Naive thymus-derived CD8-positive, alpha-beta T cell (primary cell): Measurements from ENCODE around the gene PLXDC1. TPM values are rescaled to one million over a fixed set of nuclear protein-coding genes. Genes with fewer than 3 reads are reported as not detected.
A peak's percentile ranks its signal among the peaks of the same experiment; 100 is the strongest.
"Not testable (repeated sequence)": the region's sequence is repeated elsewhere in the genome, so short reads cannot be mapped to it uniquely, and the experiment has no call there.

Experiments used
- ATAC-seq, 2 donors: fragments of 150-1000 bp; cut with Tn5 transposase in 1 of 2; sonication (Bioruptor Pico), chemical (Tn5 transposase) in 1 of 2; 1 replicate in 1 of 2; 2 replicates in 1 of 2; pipeline ENCODE4 v1.10.0; 2021; ENCODE audit warnings: mild to moderate bottlenecking in 2 of 2, moderate library complexity in 2 of 2
- POLR2A ChIA-PET: fragments of 350-600 bp; sonication (Branson Sonifier 250); formaldehyde crosslinking; loops from one replicate; lab custom pipeline; 2021; ENCODE audit warnings: antibody characterized with exemption; lab: Charles Lee
- DNase-seq, 10 donors: peaks; one replicate each; pipeline versions ENCODE4 v3.0.0 to v3.0.0-alpha.2; 2020 to 2022
- H3K27ac Mint-ChIP-seq, 10 donors: one replicate each; pipeline ENCODE4 v1.8.0; 2020 to 2022; ENCODE audit warnings: mild to moderate bottlenecking in 10 of 10, mixed read lengths in 10 of 10, moderate library complexity in 4 of 10, inconsistent platforms in 1 of 10
- H3K27me3 Mint-ChIP-seq, 5 donors: one replicate each; pipeline ENCODE4 v1.8.0; 2021 to 2022; ENCODE audit warnings: mixed read lengths in 5 of 5
- H3K36me3 Mint-ChIP-seq, 3 donors: one replicate each; pipeline ENCODE4 v1.8.0; 2020 to 2022; ENCODE audit warnings: mixed read lengths in 3 of 3, mild to moderate bottlenecking in 2 of 3, inconsistent platforms in 1 of 3
- H3K4me1 Mint-ChIP-seq, 4 donors: one replicate each; pipeline ENCODE4 v1.8.0; 2021 to 2022; ENCODE audit warnings: mixed read lengths in 4 of 4
- H3K4me3 Mint-ChIP-seq, 10 donors: one replicate each; pipeline ENCODE4 v1.8.0; 2020 to 2022; ENCODE audit warnings: mild to moderate bottlenecking in 10 of 10, mixed read lengths in 10 of 10, moderate library complexity in 6 of 10, inconsistent platforms in 1 of 10
- H3K9me3 Mint-ChIP-seq, 9 donors: one replicate each; pipeline ENCODE4 v1.8.0; 2020 to 2022; ENCODE audit warnings: mixed read lengths in 9 of 9, mild to moderate bottlenecking in 3 of 9, inconsistent platforms in 1 of 9, moderate library complexity in 1 of 9
- polyA plus RNA-seq, 3 donors: library from polyadenylated mRNA; unstranded; fragments of 300-500 nt; fragmentation: Illumina TruSeq; gene quantifications; one replicate each; pipeline ENCODE4 v1.2.3, GENCODE V29; 2021
- total RNA-seq, 8 experiments: library from RNA in 2 of 8; stranded (reverse) in 2 of 8; gene quantifications; one replicate each; pipeline ENCODE4 v1.2.3 and lab custom pipeline; 2021 to 2026

PLXDC1 gene
- total and polyA plus RNA-seq, 5 experiments from 2014 or later: 14.0 to 37.3 (median 23.6) TPM

DNA sequence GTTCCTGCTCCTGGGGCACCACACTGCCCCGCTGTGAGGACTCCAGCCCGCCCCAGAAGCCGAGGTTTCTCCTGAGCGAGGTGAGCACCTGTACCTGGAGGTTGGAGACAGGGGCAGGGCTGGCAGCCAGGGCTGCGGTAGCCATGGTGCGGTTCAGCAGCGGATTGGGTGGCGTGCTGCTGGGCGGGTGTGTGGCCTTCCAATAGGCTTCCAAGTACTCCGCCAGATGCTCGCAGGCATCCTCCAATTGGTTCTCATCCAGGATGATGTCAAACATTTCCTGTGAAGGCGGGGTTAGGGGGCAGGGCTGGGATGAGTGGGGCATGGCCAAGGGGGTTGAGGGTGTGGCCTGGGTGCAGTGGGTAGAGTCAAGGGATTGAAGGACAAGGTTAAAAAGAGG, 25.8 kb upstream of the PLXDC1 start:
- Mint-ChIP-seq H3K4me1 (peaks cover 11 to 28% (median 18%) of the 10 kb centered on the region in 4 donors), H3K36me3 (peaks cover 0 to 4% (median 0%) of the 10 kb centered on the region in 3 donors), H3K4me3 (no peak overlapping the region), H3K9me3 (no peaks in the 10 kb centered on the region), H3K27ac (peak overlapping the region in 1 of 10 donors; percentile 52), H3K27me3 (no peaks in the 10 kb centered on the region)
- DNase-seq (no peak), ATAC-seq (no peak)
- POLR2A ChIA-PET: no interaction called here

DNA sequence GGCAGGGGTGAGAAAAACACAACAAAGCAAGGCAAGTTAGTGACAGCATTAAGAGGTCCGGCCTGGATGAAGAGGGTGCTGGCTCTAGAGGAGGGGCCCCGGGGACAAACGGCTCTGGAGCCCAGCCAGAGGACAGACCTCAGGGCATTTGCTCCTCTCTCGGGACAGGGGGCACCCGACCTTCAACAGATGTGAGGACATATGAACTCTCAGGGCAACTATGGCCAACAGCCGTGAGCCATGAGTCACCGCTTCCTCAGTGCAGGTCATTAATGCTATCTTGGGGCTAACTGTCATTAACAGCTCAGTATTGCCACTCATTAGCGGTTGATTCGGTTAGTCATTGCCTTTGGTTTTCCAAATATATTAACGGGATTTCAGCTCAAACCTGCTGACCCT, 24.3 kb upstream of the PLXDC1 start:
- H3K4me1 Mint-ChIP-seq: peaks cover 16 to 33% (median 24%) of the 10 kb centered on the region in 4 donors

DNA sequence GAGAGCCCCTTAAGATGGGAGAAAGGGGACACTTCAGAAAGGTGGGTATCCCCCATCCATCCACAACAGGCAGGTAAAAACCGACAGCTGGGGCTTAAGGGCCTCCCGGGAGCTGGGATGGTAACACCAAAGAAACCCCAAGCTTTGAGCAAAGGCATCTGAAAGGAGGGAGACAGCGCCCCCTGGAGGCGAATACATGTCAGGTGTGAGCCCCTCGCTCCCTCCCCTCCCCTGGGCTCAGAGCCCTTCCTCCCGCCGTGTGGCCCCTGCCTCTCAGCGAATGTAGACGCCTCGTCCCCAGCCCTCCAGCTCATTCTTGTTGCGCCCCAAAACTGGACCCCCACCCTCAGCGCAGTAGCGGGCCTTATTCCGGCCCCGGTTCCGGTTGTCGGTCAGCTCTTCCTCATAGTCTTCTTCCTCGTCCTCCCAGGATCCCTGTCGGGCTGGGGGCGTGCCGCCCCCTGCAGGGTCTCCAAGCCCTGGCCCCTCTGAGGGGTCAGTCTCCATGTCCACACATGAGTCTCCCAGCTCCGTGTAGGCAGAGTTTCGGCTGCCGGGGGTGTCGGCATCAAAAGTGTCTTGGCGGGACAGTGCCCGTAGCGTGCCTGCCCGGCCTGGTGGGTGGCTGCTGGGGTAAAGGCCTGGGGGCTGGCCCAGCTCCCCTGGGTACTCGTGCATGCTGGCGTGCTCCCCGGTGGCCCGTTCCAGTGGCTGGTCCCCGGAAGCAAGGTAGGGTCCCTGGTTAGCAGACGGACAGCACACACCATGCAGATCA, 23.7 kb upstream of the PLXDC1 start:
- DNase-seq: peak; percentile 68 to 90 (median 78)
- peak; percentile 94 to 98 for ATAC-seq
- H3K4me1 Mint-ChIP-seq: peaks cover 16 to 33% (median 25%) of the 10 kb centered on the region in 4 donors
- no peaks in the 10 kb centered on the region for H3K27me3 Mint-ChIP-seq
- no peak overlapping the region for H3K4me3 Mint-ChIP-seq
- no peaks in the 10 kb centered on the region for H3K9me3 Mint-ChIP-seq
- POLR2A ChIA-PET: interaction anchor here (0.5 to 2.4 kb wide), 11 partner anchors 21 to 273 kb away, joined by 3 to 14 read pairs (median 5); partner anchors contain the start of gene RPL19
- peaks cover 0 to 4% (median 0%) of the 10 kb centered on the region in 3 donors for H3K36me3 Mint-ChIP-seq
- H3K27ac Mint-ChIP-seq: peak overlapping the region in 2 of 10 donors; percentile 51 to 77

More for the DNA sequence above, 24.3 kb upstream of the PLXDC1 start:
- Mint-ChIP-seq H3K9me3 (no peaks in the 10 kb centered on the region), H3K36me3 (peaks cover 0 to 4% (median 0%) of the 10 kb centered on the region in 3 donors), H3K27me3 (no peaks in the 10 kb centered on the region), H3K4me3 (no peak overlapping the region), H3K27ac (no peak overlapping the region)
- POLR2A ChIA-PET: interaction anchor here (0.9 to 2.4 kb wide), 5 partner anchors 21 to 193 kb away, joined by 4 to 14 read pairs (median 5); partner anchors contain the start of gene RPL19
- DNase-seq: no peak
- no peak for ATAC-seq

DNA sequence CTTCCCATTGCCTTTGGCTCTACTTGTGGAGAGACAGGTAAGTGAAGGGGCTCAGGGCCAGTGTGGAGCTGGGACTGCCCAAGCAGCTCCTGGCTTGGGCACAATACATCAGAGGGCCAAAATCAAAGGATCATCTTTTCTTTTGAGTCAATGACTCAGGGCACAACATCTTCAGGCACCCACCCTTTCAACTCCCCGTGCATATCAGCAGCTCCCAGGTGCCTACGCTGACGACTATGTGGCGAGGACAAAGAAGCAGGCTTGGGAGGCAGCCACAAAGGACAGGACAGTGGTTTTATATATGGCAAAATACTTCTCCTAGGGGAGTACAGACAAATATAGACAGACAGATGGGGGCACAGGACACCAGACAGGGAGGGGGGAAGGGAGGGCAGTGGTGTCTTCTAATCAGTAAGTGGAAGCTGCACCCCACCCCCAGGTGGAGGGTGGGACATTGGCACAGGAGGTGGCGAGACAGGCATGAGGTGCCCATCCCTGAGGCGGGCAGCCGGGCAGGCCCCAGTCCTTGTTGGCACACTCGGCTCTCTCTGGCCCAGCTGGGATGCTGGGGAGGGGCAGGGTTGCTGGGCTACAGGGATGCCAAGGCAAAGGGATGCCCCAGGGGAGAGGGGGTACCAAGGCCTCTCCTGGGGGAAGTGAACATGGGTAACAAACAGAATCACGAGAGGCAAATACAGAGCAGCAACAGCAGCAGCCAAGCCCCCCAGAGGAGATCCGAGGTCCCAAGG, 22.3 kb upstream of the PLXDC1 start:
- ATAC-seq (peak in 1 of 2 donors; percentile 9), DNase-seq (no peak)
- Mint-ChIP-seq H3K9me3 (no peaks in the 10 kb centered on the region), H3K27ac (peak overlapping the region in 5 of 10 donors; percentile 9 to 68 (median 29)), H3K4me3 (no peak overlapping the region), H3K36me3 (peaks cover 0 to 4% (median 0%) of the 10 kb centered on the region in 3 donors), H3K4me1 (peaks cover 16 to 35% (median 28%) of the 10 kb centered on the region in 4 donors), H3K27me3 (peaks cover 0 to 4% (median 0%) of the 10 kb centered on the region in 5 donors)
- POLR2A ChIA-PET: interaction anchor here (1.0 to 2.4 kb wide), 5 partner anchors 9 to 213 kb away, joined by 3 to 14 read pairs (median 4); no protein-coding TSS in a partner anchor

- DNase-seq: peak in 2 of 10 donors; percentile 14 to 22
- peaks cover 0 to 4% (median 0%) of the 10 kb centered on the region in 3 donors for H3K36me3 Mint-ChIP-seq
- H3K4me1 Mint-ChIP-seq: peaks cover 16 to 35% (median 28%) of the 10 kb centered on the region in 4 donors
- POLR2A ChIA-PET: interaction anchor here (1.0 to 2.4 kb wide), 2 partner anchors 8 to 191 kb away, joined by 4 to 14 read pairs; no protein-coding TSS in a partner anchor
- ATAC-seq: peak in 1 of 2 donors; percentile 38
- H3K9me3 Mint-ChIP-seq: no peaks in the 10 kb centered on the region
- no peak overlapping the region for H3K4me3 Mint-ChIP-seq
- H3K27me3 Mint-ChIP-seq: peaks cover 0 to 6% (median 0%) of the 10 kb centered on the region in 5 donors
- H3K27ac Mint-ChIP-seq: peak overlapping the region in 4 of 10 donors; percentile 58 to 83 (median 69)
Observed at GRCh38 chr17:39173080-39173479, 21.6 kb upstream of the PLXDC1 start.

- POLR2A ChIA-PET: interaction anchor here (1.4 kb wide), 1 partner anchor 188 kb away, joined by 4 read pairs; no protein-coding TSS in a partner anchor
- DNase-seq (no peak), ATAC-seq (no peak)
- Mint-ChIP-seq H3K4me1 (peaks cover 22 to 44% (median 37%) of the 10 kb centered on the region in 4 donors), H3K4me3 (no peak overlapping the region), H3K36me3 (no peaks in the 10 kb centered on the region), H3K27me3 (peaks cover 0 to 6% (median 2%) of the 10 kb centered on the region in 5 donors), H3K9me3 (no peaks in the 10 kb centered on the region), H3K27ac (peak overlapping the region in 2 of 10 donors; percentile 6 to 41)
Observed at GRCh38 chr17:39171933-39172332, 20.5 kb upstream of the PLXDC1 start.

- Mint-ChIP-seq H3K4me1 (peaks cover 26 to 51% (median 43%) of the 10 kb centered on the region in 4 donors), H3K27me3 (peaks cover 3 to 16% (median 7%) of the 10 kb centered on the region in 5 donors), H3K9me3 (no peaks in the 10 kb centered on the region), H3K27ac (peak overlapping the region in 1 of 10 donors; percentile 68), H3K36me3 (no peaks in the 10 kb centered on the region), H3K4me3 (no peak overlapping the region)
- DNase-seq (no peak), ATAC-seq (no peak)
- POLR2A ChIA-PET: interaction anchor here (0.7 to 1.4 kb wide), 4 partner anchors 13 to 200 kb away, joined by 3 to 5 read pairs (median 4); no protein-coding TSS in a partner anchor
Observed at GRCh38 chr17:39170558-39170957, 19.1 kb upstream of the PLXDC1 start.

GRCh38 chr17:39170109-39170508, 18.7 kb upstream of the PLXDC1 start:
- H3K36me3 Mint-ChIP-seq: no peaks in the 10 kb centered on the region
- POLR2A ChIA-PET: interaction anchor here (0.7 kb wide), 1 partner anchor 199 kb away, joined by 5 read pairs; no protein-coding TSS in a partner anchor
- no peak for ATAC-seq
- no peak for DNase-seq
- H3K4me1 Mint-ChIP-seq: peaks cover 24 to 48% (median 44%) of the 10 kb centered on the region in 4 donors
- H3K9me3 Mint-ChIP-seq: no peaks in the 10 kb centered on the region
- no peak overlapping the region for H3K4me3 Mint-ChIP-seq
- H3K27ac Mint-ChIP-seq: no peak overlapping the region
- peaks cover 3 to 16% (median 7%) of the 10 kb centered on the region in 5 donors for H3K27me3 Mint-ChIP-seq

GRCh38 chr17:39169518-39169917, 18.1 kb upstream of the PLXDC1 start:
- Mint-ChIP-seq H3K27me3 (peaks cover 3 to 17% (median 7%) of the 10 kb centered on the region in 5 donors), H3K4me1 (peaks cover 25 to 51% (median 44%) of the 10 kb centered on the region in 4 donors), H3K4me3 (no peak overlapping the region), H3K9me3 (no peaks in the 10 kb centered on the region), H3K36me3 (no peaks in the 10 kb centered on the region), H3K27ac (no peak overlapping the region)
- ATAC-seq (no peak), DNase-seq (no peak)
- POLR2A ChIA-PET: interaction anchor here (0.6 kb wide), 1 partner anchor 40 kb away, joined by 3 read pairs; no protein-coding TSS in a partner anchor

DNA sequence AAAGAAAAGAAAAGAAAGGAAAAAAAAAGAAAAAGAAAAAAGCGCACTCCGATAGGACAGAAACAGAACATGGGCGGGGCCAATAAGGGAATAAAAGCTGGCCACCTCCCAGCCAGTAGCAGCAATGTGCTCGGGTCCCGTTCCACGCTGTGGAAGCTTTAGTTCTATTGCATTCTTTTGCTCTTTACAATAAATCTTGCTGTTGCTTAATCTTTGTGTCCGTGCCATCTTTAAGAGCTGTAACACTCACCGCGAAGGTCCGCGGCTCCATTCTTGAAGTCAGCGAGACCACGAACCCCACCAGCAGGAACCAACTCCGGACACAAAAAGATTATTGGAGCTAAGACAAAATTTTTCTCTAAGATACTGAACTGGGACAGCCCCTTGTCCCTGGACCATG, 17.7 kb upstream of the PLXDC1 start:
- Mint-ChIP-seq H3K36me3 (no peaks in the 10 kb centered on the region), H3K9me3 (no peaks in the 10 kb centered on the region), H3K27ac (no peak overlapping the region), H3K27me3 (peaks cover 3 to 17% (median 7%) of the 10 kb centered on the region in 5 donors), H3K4me3 (no peak overlapping the region), H3K4me1 (peaks cover 25 to 52% (median 45%) of the 10 kb centered on the region in 4 donors)
- POLR2A ChIA-PET: interaction anchor here (0.6 to 0.7 kb wide), 2 partner anchors 40 to 123 kb away, joined by 3 read pairs; no protein-coding TSS in a partner anchor
- no peak for ATAC-seq
- DNase-seq: no peak

DNA sequence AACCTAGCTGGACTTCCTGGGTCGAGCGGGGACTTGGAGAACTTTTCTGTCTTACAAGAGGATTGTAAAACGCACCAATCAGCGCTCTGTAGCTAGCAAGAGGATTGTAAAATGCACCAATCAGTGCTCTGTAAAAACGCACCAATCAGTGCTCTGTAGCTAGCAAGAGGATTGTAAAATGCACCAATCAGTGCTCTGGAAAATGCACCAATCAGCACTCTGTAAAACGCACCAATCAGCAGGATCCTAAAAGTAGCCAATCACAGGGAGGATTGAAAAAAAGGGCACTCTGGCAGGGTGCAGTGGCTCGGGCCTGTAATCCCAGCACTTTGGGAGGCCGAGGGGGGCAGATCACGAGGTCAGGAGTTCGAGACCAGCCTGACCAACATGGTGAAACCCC, 17.1 kb upstream of the PLXDC1 start:
- Mint-ChIP-seq H3K4me1 (peaks cover 23 to 50% (median 43%) of the 10 kb centered on the region in 4 donors), H3K27me3 (peaks cover 3 to 17% (median 7%) of the 10 kb centered on the region in 5 donors)
- not testable (repeated sequence) for DNase-seq, H3K4me3 Mint-ChIP-seq, ATAC-seq, H3K9me3 Mint-ChIP-seq, H3K27ac Mint-ChIP-seq, H3K36me3 Mint-ChIP-seq
- POLR2A ChIA-PET: interaction anchor here (0.6 to 0.7 kb wide), 2 partner anchors 15 to 122 kb away, joined by 3 read pairs; no protein-coding TSS in a partner anchor
